ENCODE measurements around the gene GATB. TPM values are rescaled to one million over a fixed set of nuclear protein-coding genes. Genes with fewer than 3 reads are reported as not detected.

Gene GATB
- total and polyA plus RNA-seq, 2 experiments from 2014 or later = 19.4 to 20.1 TPM

DNA sequence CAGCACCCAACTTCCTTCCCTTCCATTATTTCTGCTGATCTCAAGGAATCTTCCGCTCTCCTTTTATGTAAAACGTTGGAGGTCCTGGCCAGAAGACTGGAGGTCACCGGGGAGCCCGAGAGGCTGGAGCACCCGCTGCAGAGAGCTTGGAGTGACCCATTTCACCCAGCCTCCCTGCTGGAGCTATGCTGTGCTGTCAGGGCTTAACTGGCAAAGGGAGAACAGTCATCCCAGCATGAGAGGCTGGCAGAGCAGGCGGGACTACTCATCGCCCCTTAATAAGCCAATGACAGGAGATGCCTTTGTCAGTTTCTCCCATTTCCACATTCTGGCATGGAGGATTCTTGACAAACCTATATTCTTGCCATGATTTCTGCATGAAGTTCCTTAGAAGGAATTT is 98.9 kb downstream of the GATB start:
- Histone ChIP-seq H3K27ac (no peak overlapping the region), H3K79me2 (no peaks in the 10 kb centered on the region), H3K27me3 (no peaks in the 10 kb centered on the region), H4K20me1 (ENCODE audit: insufficient read depth, poor library complexity, severe bottlenecking) (no peaks in the 10 kb centered on the region), H2AFZ (no peak overlapping the region), H3K4me3 (no peak overlapping the region), H3K4me2 (no peak overlapping the region), H3K36me3 (replicated peaks; ENCODE audit: insufficient read depth, low read depth) (no peaks in the 10 kb centered on the region), H3K9me2 (replicated peaks; ENCODE audit: insufficient read depth) (no peaks in the 10 kb centered on the region), H3K4me1 (ENCODE audit: insufficient read depth) (peaks cover 18% of the 10 kb centered on the region), H3K9me3 (ENCODE audit: low read depth) (no peaks in the 10 kb centered on the region)
- 99% methylated on average over 7 of the region's 7 CpGs for WGBS (ENCODE audit: low lambda C conversion rate, missing lambda C conversion rate)
- DNase-seq (ENCODE audit: low spot score) = no peak
- TF ChIP-seq, protein P1, sequence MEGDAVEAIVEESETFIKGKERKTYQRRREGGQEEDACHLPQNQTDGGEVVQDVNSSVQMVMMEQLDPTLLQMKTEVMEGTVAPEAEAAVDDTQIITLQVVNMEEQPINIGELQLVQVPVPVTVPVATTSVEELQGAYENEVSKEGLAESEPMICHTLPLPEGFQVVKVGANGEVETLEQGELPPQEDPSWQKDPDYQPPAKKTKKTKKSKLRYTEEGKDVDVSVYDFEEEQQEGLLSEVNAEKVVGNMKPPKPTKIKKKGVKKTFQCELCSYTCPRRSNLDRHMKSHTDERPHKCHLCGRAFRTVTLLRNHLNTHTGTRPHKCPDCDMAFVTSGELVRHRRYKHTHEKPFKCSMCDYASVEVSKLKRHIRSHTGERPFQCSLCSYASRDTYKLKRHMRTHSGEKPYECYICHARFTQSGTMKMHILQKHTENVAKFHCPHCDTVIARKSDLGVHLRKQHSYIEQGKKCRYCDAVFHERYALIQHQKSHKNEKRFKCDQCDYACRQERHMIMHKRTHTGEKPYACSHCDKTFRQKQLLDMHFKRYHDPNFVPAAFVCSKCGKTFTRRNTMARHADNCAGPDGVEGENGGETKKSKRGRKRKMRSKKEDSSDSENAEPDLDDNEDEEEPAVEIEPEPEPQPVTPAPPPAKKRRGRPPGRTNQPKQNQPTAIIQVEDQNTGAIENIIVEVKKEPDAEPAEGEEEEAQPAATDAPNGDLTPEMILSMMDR (IDR thresholded peaks at IDR 0.05; ENCODE audit: poor library complexity) = no peak
- TF ChIP-seq EZH2phosphoT487 (IDR thresholded peaks at IDR 0.05; ENCODE audit: low read depth, severe bottlenecking, unreplicated experiment) (no peak), EZH2 (IDR thresholded peaks at IDR 0.05; ENCODE audit: borderline replicate concordance) (no peak)

DNA sequence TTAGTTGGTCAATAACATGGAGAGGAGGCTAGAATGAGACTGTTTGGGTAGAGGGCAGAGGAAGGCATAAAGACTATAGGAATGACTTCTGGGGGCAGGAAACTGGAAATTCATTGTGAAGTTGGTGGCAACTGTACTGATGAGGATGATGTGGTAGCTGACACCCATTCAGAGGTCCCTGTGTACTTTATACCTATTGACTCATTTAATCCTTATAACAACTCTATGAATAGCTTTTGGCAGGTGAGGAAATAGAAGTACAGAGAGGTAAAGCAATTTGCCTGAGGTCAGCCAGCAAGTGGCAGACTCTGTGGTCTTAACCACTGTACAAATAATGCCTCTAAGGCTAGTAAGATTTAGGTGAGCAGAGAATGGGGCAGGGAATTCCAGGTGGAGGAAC is 100.1 kb downstream of the GATB start:
- H3K4me3 ChIP-seq = no peak overlapping the region
- no peaks in the 10 kb centered on the region for H3K36me3 ChIP-seq (replicated peaks; ENCODE audit: insufficient read depth, low read depth)
- peak overlapping the region; percentile 71 for H3K27ac ChIP-seq
- H4K20me1 ChIP-seq (ENCODE audit: insufficient read depth, poor library complexity, severe bottlenecking) = no peaks in the 10 kb centered on the region
- no peak for DNase-seq (ENCODE audit: low spot score)
- H3K9me2 ChIP-seq (replicated peaks; ENCODE audit: insufficient read depth) = no peaks in the 10 kb centered on the region
- no peaks in the 10 kb centered on the region for H3K9me3 ChIP-seq (ENCODE audit: low read depth)
- TF ChIP-seq EZH2 (IDR thresholded peaks at IDR 0.05; ENCODE audit: borderline replicate concordance) = no peak
- TF ChIP-seq, protein P1 (IDR thresholded peaks at IDR 0.05; ENCODE audit: poor library complexity) = no peak
- no peaks in the 10 kb centered on the region for H3K79me2 ChIP-seq
- H2AFZ ChIP-seq = no peak overlapping the region
- peaks cover 18% of the 10 kb centered on the region for H3K4me1 ChIP-seq (ENCODE audit: insufficient read depth)
- H3K4me2 ChIP-seq = no peak overlapping the region
- H3K27me3 ChIP-seq = no peaks in the 10 kb centered on the region

DNA sequence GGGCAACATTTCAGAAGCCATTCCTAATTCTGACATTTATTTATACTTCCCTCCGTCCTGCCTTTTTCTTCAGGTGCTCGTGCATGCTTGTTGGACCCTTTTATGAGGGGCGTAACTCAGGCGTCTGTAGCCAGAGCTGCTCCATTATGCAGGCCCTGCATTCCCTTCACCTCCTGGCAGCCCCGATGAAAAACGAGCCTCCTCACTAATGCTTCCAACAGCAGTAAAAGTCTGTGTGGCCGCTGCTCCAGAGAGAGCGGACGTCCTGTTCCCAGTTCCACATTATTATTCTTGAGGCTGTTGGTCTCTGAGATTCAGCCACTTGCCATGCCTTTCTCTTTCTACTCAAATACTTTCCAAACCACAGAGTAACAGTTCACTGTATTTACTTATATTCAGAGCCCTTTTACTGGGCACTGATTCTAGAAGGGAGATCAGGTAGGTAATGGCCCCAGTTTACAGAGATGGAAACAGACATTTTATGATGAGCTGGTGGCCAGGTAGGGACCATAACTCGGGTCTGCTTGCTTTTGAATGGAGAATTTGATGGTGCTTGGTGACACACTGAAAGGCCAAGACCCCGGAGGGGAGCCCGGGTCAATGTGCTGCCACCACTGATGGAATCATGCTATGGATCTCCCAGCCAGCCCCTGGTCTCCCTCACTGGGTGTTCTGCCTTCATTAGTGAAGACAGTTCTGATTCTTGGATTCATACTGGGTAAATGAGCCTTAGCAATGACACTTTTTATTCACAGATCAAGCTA is 101.0 kb downstream of the GATB start:
- H3K27ac ChIP-seq = peak overlapping the region; percentile 71

More for the DNA sequence above, 101.0 kb downstream of the GATB start:
- H3K4me1 ChIP-seq (ENCODE audit: insufficient read depth) = peaks cover 18% of the 10 kb centered on the region
- no peaks in the 10 kb centered on the region for H4K20me1 ChIP-seq (ENCODE audit: insufficient read depth, poor library complexity, severe bottlenecking)
- no peaks in the 10 kb centered on the region for H3K36me3 ChIP-seq (replicated peaks; ENCODE audit: insufficient read depth, low read depth)
- H3K4me3 ChIP-seq = no peak overlapping the region
- TF ChIP-seq EZH2phosphoT487 (IDR thresholded peaks at IDR 0.05; ENCODE audit: low read depth, severe bottlenecking, unreplicated experiment) (no peak), EZH2 (IDR thresholded peaks at IDR 0.05; ENCODE audit: borderline replicate concordance) (no peak)
- TF ChIP-seq, protein P1 (IDR thresholded peaks at IDR 0.05; ENCODE audit: poor library complexity) = no peak
- DNase-seq (ENCODE audit: low spot score) = peak; percentile 56
- no peaks in the 10 kb centered on the region for H3K9me3 ChIP-seq (ENCODE audit: low read depth)
- H3K79me2 ChIP-seq = no peaks in the 10 kb centered on the region
- WGBS (ENCODE audit: low lambda C conversion rate, missing lambda C conversion rate) = 51% methylated on average over 12 of the region's 12 CpGs
- H3K27me3 ChIP-seq = no peaks in the 10 kb centered on the region
- no peak overlapping the region for H2AFZ ChIP-seq
- no peak overlapping the region for H3K4me2 ChIP-seq
- H3K9me2 ChIP-seq (replicated peaks; ENCODE audit: insufficient read depth) = no peaks in the 10 kb centered on the region

All from hepatocyte (in vitro differentiated cells).